Lower lobe of right lung (tissue), 2 donors: ENCODE data around the gene IMMP2L. TPM values are rescaled to one million over a fixed set of nuclear protein-coding genes. Genes with fewer than 3 reads are reported as not detected.

Source experiments
- ATAC-seq, 2 donors: fragments of 200-7000 bp; cut with Tn5 transposase; one replicate each; pipeline ENCODE4 v1.9.1; 2020 to 2022; ENCODE audit warnings: mild to moderate bottlenecking in 2 of 2, moderate library complexity in 2 of 2
- DNase-seq: peaks from one replicate; pipeline ENCODE4 v3.0.0-alpha.2; 2020
- H3K27ac ChIP-seq: fragments of 200-600 bp; one replicate; pipeline ENCODE4 v1.8.0; 2022
- H3K27me3 ChIP-seq: fragments of 200-600 bp; one replicate; pipeline ENCODE4 v1.8.0; 2022; ENCODE audit warnings: low read depth
- H3K36me3 ChIP-seq: fragments of 200-600 bp; one replicate; pipeline ENCODE4 v1.8.0; 2022; ENCODE audit warnings: mild to moderate bottlenecking
- H3K4me1 ChIP-seq: fragments of 200-600 bp; one replicate; pipeline ENCODE4 v1.8.0; 2022
- H3K4me3 ChIP-seq: fragments of 200-600 bp; one replicate; pipeline ENCODE4 v1.8.0; 2022; ENCODE audit warnings: mild to moderate bottlenecking
- H3K9me3 ChIP-seq: fragments of 200-600 bp; one replicate; pipeline ENCODE4 v1.8.0; 2022
- intact Hi-C: fragments of 100-400 bp; cut with DNase I; formaldehyde crosslinking; loops from one replicate; pipeline ENCODE4 v1.11.0; 2022
- total RNA-seq: library from RNA; stranded (reverse); fragmentation: NEBNext Ultra II Directional; extraction: Animal tissue kit (Norgen Biotek cat#: 25700); gene quantifications from one replicate; pipeline ENCODE4 v1.2.1, GENCODE V29; 2021
- TF ChIP-seq, protein P1 (sequence below): fragments of 200-600 bp; IDR thresholded peaks from one replicate; pipeline ENCODE4 v1.8.0; 2022; ENCODE audit warnings: antibody characterized with exemption, mild to moderate bottlenecking
- donor health status: DM: no; HTN: yes; CAD: no; lungs with severe emphysema.

IMMP2L gene
- total RNA-seq, 1 donor from 2014 or later, result 14.7 TPM

GRCh38 chr7:110625294-110625693 is 937.0 kb downstream of the IMMP2L start:
- TF ChIP-seq, protein P1, sequence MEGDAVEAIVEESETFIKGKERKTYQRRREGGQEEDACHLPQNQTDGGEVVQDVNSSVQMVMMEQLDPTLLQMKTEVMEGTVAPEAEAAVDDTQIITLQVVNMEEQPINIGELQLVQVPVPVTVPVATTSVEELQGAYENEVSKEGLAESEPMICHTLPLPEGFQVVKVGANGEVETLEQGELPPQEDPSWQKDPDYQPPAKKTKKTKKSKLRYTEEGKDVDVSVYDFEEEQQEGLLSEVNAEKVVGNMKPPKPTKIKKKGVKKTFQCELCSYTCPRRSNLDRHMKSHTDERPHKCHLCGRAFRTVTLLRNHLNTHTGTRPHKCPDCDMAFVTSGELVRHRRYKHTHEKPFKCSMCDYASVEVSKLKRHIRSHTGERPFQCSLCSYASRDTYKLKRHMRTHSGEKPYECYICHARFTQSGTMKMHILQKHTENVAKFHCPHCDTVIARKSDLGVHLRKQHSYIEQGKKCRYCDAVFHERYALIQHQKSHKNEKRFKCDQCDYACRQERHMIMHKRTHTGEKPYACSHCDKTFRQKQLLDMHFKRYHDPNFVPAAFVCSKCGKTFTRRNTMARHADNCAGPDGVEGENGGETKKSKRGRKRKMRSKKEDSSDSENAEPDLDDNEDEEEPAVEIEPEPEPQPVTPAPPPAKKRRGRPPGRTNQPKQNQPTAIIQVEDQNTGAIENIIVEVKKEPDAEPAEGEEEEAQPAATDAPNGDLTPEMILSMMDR, result no peak
- no peak overlapping the region for H3K27ac ChIP-seq
- ATAC-seq (no peak), DNase-seq (no peak)
- H3K27me3 ChIP-seq, result no peaks in the 10 kb centered on the region
- H3K4me1 ChIP-seq, result no peaks in the 10 kb centered on the region
- intact Hi-C loops, result no loop called here
- H3K9me3 ChIP-seq, result no peaks in the 10 kb centered on the region
- no peaks in the 10 kb centered on the region for H3K36me3 ChIP-seq
- H3K4me3 ChIP-seq, result no peak overlapping the region

GRCh38 chr7:110623436-110623835 is 938.9 kb downstream of the IMMP2L start:
- no peaks in the 10 kb centered on the region for H3K4me1 ChIP-seq
- H3K9me3 ChIP-seq, result no peaks in the 10 kb centered on the region
- ATAC-seq (no peak), DNase-seq (no peak)
- H3K27ac ChIP-seq, result no peak overlapping the region
- TF ChIP-seq, protein P1, result no peak
- no peaks in the 10 kb centered on the region for H3K36me3 ChIP-seq
- no peaks in the 10 kb centered on the region for H3K27me3 ChIP-seq
- intact Hi-C loops, result no loop called here
- H3K4me3 ChIP-seq, result no peak overlapping the region

DNA sequence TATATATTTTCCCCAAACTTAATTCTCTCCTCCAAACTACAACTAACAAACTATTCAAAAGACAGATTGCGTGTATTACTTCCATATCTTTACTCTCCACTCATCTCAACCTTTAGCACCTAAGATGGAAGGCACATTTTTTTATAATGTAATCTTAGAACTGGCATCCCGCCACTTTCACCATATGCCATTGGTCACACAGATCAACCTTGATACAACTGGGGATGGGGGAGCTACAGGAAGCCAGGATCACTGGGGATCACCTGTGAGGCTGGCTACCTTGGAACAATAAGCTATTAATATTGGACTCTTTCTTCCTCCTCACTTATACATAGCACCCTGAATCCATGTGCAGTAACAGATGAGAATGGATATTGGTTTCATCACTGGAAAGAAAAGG is 941.0 kb downstream of the IMMP2L start:
- Histone ChIP-seq H3K36me3 (no peaks in the 10 kb centered on the region), H3K27me3 (no peaks in the 10 kb centered on the region), H3K9me3 (peaks cover 2% of the 10 kb centered on the region), H3K4me3 (no peak overlapping the region), H3K27ac (no peak overlapping the region), H3K4me1 (no peaks in the 10 kb centered on the region)
- intact Hi-C loops, result no loop called here
- ATAC-seq (no peak), DNase-seq (no peak)
- TF ChIP-seq, protein P1, result no peak

GRCh38 chr7:110620110-110620735 is 942.1 kb downstream of the IMMP2L start:
- H3K9me3 ChIP-seq, result peaks cover 7% of the 10 kb centered on the region
- TF ChIP-seq, protein P1, result no peak
- H3K36me3 ChIP-seq, result no peaks in the 10 kb centered on the region
- no peak for DNase-seq
- H3K27ac ChIP-seq, result no peak overlapping the region
- intact Hi-C loops, result no loop called here
- H3K4me1 ChIP-seq, result no peaks in the 10 kb centered on the region
- no peak overlapping the region for H3K4me3 ChIP-seq
- ATAC-seq, result no peak
- H3K27me3 ChIP-seq, result no peaks in the 10 kb centered on the region
